Mesendoderm (in vitro differentiated cells): Measurements from ENCODE around the gene NPHP3.

ENCODE experiments used
- DNase-seq: peaks from one replicate; pipeline ENCODE4 v3.0.0; 2013
- H2AK5ac ChIP-seq: 2 replicates; pipeline ENCODE4 v1.6.1; 2013; ENCODE audit warnings: low read length, inconsistent platforms
- H2BK120ac ChIP-seq: 2 replicates; pipeline ENCODE4 v1.6.1; 2013; ENCODE audit warnings: low read depth, mild to moderate bottlenecking, low read length, moderate library complexity, mixed read lengths
- H2BK15ac ChIP-seq: replicated peaks from 2 replicates; pipeline ENCODE4 v1.6.1; 2013; ENCODE audit warnings: low read depth, mild to moderate bottlenecking, moderate library complexity
- H2BK5ac ChIP-seq: 2 replicates; pipeline ENCODE4 v1.6.1; 2013; ENCODE audit warnings: low read length, inconsistent platforms
- H3K18ac ChIP-seq: 2 replicates; pipeline ENCODE4 v1.6.1; 2013; ENCODE audit warnings: mild to moderate bottlenecking, low read length, mixed read lengths
- H3K23ac ChIP-seq: one replicate; pipeline ENCODE4 v1.6.1; 2013; ENCODE audit warnings: low read length
- H3K27ac ChIP-seq: 2 replicates; pipeline ENCODE4 v1.5.1; 2013; ENCODE audit warnings: low read depth, mild to moderate bottlenecking, inconsistent platforms, low read length, moderate library complexity
- H3K27me3 ChIP-seq: 2 replicates; pipeline ENCODE4 v1.6.1; 2013; ENCODE audit warnings: low read length, control low read depth, mild to moderate bottlenecking, inconsistent platforms; ENCODE audit not compliant: insufficient read depth, poor library complexity
- H3K36me3 ChIP-seq: 2 replicates; pipeline ENCODE4 v1.6.1; 2013; ENCODE audit warnings: low read length, inconsistent platforms; ENCODE audit not compliant: control insufficient read depth, insufficient read depth
- H3K4ac ChIP-seq: one replicate; pipeline ENCODE4 v1.6.1; 2013; ENCODE audit warnings: low read depth, mild to moderate bottlenecking, low read length, moderate library complexity
- H3K4me1 ChIP-seq: 2 replicates; pipeline ENCODE4 v1.6.1; 2013; ENCODE audit warnings: low read depth, low read length, inconsistent platforms; ENCODE audit not compliant: control insufficient read depth
- H3K4me2 ChIP-seq: 2 replicates; pipeline ENCODE4 v1.6.1; 2013; ENCODE audit warnings: low read length
- H3K4me3 ChIP-seq: 2 replicates; pipeline ENCODE4 v1.5.1; 2013; ENCODE audit warnings: mild to moderate bottlenecking, low read length
- H3K56ac ChIP-seq: one replicate; pipeline ENCODE4 v1.6.1; 2013; ENCODE audit warnings: low read length
- H3K79me1 ChIP-seq: 2 replicates; pipeline ENCODE4 v1.6.1; 2013; ENCODE audit warnings: low read length, inconsistent platforms
- H3K79me2 ChIP-seq: 2 replicates; pipeline ENCODE4 v1.6.1; 2013; ENCODE audit warnings: mild to moderate bottlenecking, low read length; ENCODE audit not compliant: control insufficient read depth, insufficient read depth
- H3K9ac ChIP-seq: 2 replicates; pipeline ENCODE4 v1.6.1; 2013; ENCODE audit warnings: low read length, inconsistent platforms
- H4K5ac ChIP-seq: one replicate; pipeline ENCODE4 v1.6.1; 2013; ENCODE audit warnings: low read length
- H4K8ac ChIP-seq: one replicate; pipeline ENCODE4 v1.6.1; 2013; ENCODE audit warnings: low read depth, mild to moderate bottlenecking, control low read depth, low read length, moderate library complexity
- WGBS: extraction: QIAGEN DNeasy Blood & Tissue Kit; methylation state at CpG from one replicate; pipeline ENCODE4 v1.1.7; 2013; ENCODE audit warnings: low lambda C conversion rate, missing lambda C conversion rate; ENCODE audit not compliant: insufficient coverage; ENCODE audit errors: extremely low coverage; 5-methylcytosine and 5-hydroxymethylcytosine counted together

Gene NPHP3

DNA sequence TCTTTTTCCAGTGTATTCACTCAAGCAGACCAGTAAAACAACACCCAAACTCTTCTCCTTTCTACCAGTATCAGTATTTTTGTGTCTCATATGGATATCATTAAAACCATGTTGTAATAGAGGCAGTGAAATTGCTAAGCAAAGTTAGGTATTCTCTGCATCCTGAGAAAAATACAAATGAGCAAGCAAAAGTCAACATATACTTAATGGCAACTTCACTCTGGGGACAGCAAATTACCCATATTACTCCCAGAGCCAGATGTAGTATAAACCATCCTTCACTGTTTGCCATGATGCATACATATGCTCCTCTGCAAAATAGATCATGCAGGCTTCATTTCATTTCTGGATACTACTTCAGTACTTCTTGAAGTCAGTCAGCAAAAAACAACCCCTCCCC is 40.0 kb downstream of the NPHP3 start:
- DNase-seq: no peak
- Histone ChIP-seq H3K4ac (no peak overlapping the region), H3K9ac (no peak overlapping the region)

DNA sequence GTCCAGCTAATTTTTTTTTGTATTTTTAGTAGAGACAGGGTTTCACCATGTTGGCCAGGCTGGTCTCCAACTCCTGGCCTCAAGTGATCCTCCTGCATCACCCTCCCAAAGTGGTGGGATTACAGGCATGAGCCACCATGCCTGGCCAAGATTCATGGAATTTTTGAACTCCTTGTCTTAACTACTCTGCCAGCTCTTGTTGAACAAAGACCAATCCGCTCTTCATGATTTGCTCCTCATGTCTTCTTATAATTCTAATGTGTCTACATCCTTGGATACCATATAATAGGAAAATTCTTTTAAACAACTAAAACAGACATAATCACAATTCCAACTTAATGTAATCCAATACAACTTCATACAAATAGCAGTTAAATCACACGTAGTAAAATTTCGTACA is 40.8 kb downstream of the NPHP3 start:
- Histone ChIP-seq H4K5ac (no peak overlapping the region), H3K23ac (no peak overlapping the region), H3K4me2 (no peak overlapping the region), H3K4me1 (no peaks in the 10 kb centered on the region), H3K4me3 (no peak overlapping the region), H3K18ac (no peak overlapping the region), H4K8ac (no peak overlapping the region), H3K36me3 (no peaks in the 10 kb centered on the region), H2BK15ac (no peak overlapping the region), H3K4ac (no peak overlapping the region), H2BK5ac (no peak overlapping the region), H3K56ac (no peak overlapping the region), H3K9ac (no peak overlapping the region), H3K27me3 (no peaks in the 10 kb centered on the region), H3K79me2 (no peaks in the 10 kb centered on the region), H3K27ac (no peak overlapping the region), H3K79me1 (no peaks in the 10 kb centered on the region), H2BK120ac (no peak overlapping the region), H2AK5ac (no peak overlapping the region)
- no peak for DNase-seq
- WGBS: 100% methylated on average over 1 of the region's 3 CpGs

More for the DNA sequence above, 40.0 kb downstream of the NPHP3 start:
- Histone ChIP-seq H3K27me3 (no peaks in the 10 kb centered on the region), H2AK5ac (no peak overlapping the region), H3K4me3 (no peak overlapping the region), H3K4me2 (no peak overlapping the region), H2BK5ac (no peak overlapping the region), H4K5ac (no peak overlapping the region), H3K27ac (no peak overlapping the region), H2BK15ac (no peak overlapping the region), H3K18ac (no peak overlapping the region), H3K36me3 (no peaks in the 10 kb centered on the region), H3K23ac (no peak overlapping the region), H3K56ac (no peak overlapping the region), H4K8ac (no peak overlapping the region), H2BK120ac (no peak overlapping the region), H3K79me2 (no peaks in the 10 kb centered on the region), H3K4me1 (no peaks in the 10 kb centered on the region), H3K79me1 (no peaks in the 10 kb centered on the region)

DNA sequence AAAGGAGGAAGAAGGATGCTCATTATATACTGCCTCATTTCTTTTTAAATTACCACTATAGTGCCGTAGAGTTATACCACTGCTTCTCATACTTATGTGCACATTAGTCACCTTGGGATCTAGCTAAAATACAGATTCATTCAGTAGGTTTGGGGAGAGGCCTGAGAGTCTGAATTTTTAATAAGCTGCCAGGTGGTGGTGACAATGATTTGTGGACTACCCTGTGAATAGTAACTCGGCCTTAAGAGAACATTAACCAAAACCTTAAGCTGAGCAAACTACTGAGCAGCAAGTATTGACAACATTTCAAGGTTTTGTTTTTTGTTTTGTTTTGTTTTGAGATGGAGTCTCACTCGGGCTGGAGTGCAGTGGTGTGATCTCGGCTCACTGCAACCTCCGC is 42.3 kb downstream of the NPHP3 start:
- no peak overlapping the region for H3K4me2 ChIP-seq
- no peaks in the 10 kb centered on the region for H3K36me3 ChIP-seq
- H3K23ac ChIP-seq: no peak overlapping the region
- H3K18ac ChIP-seq: no peak overlapping the region
- H3K27ac ChIP-seq: no peak overlapping the region
- no peak overlapping the region for H2BK5ac ChIP-seq
- no peak overlapping the region for H3K4me3 ChIP-seq
- H3K79me1 ChIP-seq: no peaks in the 10 kb centered on the region
- no peak overlapping the region for H2AK5ac ChIP-seq
- H2BK15ac ChIP-seq: no peak overlapping the region
- no peaks in the 10 kb centered on the region for H3K27me3 ChIP-seq
- no peak overlapping the region for H3K56ac ChIP-seq
- H4K5ac ChIP-seq: no peak overlapping the region
- H3K79me2 ChIP-seq: no peaks in the 10 kb centered on the region
- H3K4ac ChIP-seq: no peak overlapping the region
- H3K4me1 ChIP-seq: no peaks in the 10 kb centered on the region
- no peak overlapping the region for H3K9ac ChIP-seq
- DNase-seq: no peak
- no peak overlapping the region for H2BK120ac ChIP-seq
- H4K8ac ChIP-seq: no peak overlapping the region
- no CpG with 5 or more reads among the region's 5 CpGs for WGBS

DNA sequence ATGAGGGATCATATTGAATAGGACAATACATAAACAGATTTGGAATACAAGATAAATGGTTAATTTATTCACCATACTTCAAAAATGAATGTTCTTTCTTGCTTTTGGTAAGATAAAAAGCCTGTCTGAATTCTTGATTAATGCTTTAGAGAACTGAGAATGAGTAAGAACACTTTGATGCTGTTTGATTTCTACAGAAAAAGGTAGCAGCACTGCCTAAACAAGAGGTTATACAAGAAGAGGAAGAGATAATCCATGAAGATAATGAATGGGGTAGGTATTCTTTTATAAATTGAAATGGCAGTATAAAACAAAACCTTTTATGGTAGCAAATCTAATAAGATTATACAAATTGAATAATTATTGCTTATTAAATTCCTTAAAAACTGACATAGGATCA is 46.8 kb downstream of the NPHP3 start:
- H3K18ac ChIP-seq: no peak overlapping the region
- no peak overlapping the region for H3K4ac ChIP-seq
- no peaks in the 10 kb centered on the region for H3K36me3 ChIP-seq
- H3K9ac ChIP-seq: no peak overlapping the region
- DNase-seq: no peak
- H2AK5ac ChIP-seq: no peak overlapping the region
- no peaks in the 10 kb centered on the region for H3K4me1 ChIP-seq
- no peak overlapping the region for H2BK15ac ChIP-seq
- no peak overlapping the region for H3K56ac ChIP-seq
- no peak overlapping the region for H3K23ac ChIP-seq
- H3K4me3 ChIP-seq: no peak overlapping the region
- H2BK120ac ChIP-seq: no peak overlapping the region
- no peak overlapping the region for H3K4me2 ChIP-seq
- H3K27ac ChIP-seq: no peak overlapping the region
- H4K5ac ChIP-seq: no peak overlapping the region
- H2BK5ac ChIP-seq: no peak overlapping the region
- no peak overlapping the region for H4K8ac ChIP-seq
- H3K27me3 ChIP-seq: no peaks in the 10 kb centered on the region
- no peaks in the 10 kb centered on the region for H3K79me1 ChIP-seq
- no peaks in the 10 kb centered on the region for H3K79me2 ChIP-seq

DNA sequence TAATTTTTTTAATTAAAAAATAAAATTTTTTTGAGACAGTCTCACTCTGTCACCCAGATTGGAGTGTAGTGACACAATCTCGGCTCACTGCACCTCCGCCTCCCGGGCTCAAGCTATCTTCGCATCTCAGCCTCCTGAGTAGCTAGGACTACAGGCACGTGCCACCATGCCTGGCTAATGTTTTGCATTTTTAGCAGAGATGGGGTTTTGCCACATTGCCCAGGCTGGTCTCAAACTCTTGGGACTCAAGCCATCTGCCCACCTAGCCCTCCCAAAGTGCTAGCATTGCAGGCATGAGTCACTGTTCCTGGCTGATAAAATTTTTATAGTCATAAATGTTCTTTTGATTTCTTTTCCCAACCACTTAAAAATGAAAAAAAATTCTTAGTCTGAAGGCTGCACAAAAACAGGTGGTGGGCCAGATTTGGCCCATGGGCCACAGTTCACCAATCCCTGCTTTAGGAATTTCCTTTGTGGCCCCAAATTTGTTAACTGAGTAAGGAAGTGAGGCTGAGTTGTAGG is 52.9 kb downstream of the NPHP3 start:
- H4K8ac ChIP-seq: no peak overlapping the region

DNA sequence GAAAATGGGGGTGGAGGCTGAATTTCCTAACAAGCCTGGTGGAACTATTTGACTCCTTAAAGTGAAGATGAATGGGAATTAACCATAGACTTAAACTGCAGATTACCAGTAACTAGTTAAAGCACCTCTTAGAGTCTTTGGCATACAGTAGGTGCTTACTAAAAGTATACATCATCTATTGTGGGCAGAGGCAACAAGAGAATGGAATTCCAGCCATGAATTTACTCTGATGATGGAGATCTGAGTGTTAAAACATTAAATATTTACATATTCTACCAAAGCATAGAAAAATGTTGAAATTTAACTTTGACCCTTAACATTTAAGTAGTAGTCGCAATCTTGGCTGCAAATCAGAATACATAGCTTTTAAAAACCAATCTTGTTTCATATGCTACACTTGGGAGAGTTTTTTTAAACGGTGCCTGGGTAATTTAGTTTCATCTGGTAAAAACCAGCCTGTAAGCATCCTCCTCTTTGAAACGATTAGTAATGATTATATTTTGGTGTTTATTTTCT is 56.9 kb downstream of the NPHP3 start:
- no peak overlapping the region for H3K56ac ChIP-seq
- H3K18ac ChIP-seq: no peak overlapping the region
- no peaks in the 10 kb centered on the region for H3K4me1 ChIP-seq
- H4K5ac ChIP-seq: no peak overlapping the region
- H3K4me3 ChIP-seq: no peak overlapping the region
- H4K8ac ChIP-seq: no peak overlapping the region
- H3K27me3 ChIP-seq: no peaks in the 10 kb centered on the region
- H3K79me1 ChIP-seq: peaks cover 4% of the 10 kb centered on the region
- WGBS: no CpG with 5 or more reads among the region's 3 CpGs
- H2BK15ac ChIP-seq: no peak overlapping the region
- H3K36me3 ChIP-seq: no peaks in the 10 kb centered on the region
- no peak overlapping the region for H2BK5ac ChIP-seq
- no peak overlapping the region for H3K9ac ChIP-seq
- no peak overlapping the region for H2AK5ac ChIP-seq
- no peak overlapping the region for H3K23ac ChIP-seq
- peaks cover 10% of the 10 kb centered on the region for H3K79me2 ChIP-seq
- no peak overlapping the region for H3K27ac ChIP-seq
- DNase-seq: no peak
- no peak overlapping the region for H2BK120ac ChIP-seq
- H3K4ac ChIP-seq: no peak overlapping the region
- H3K4me2 ChIP-seq: no peak overlapping the region

More for the DNA sequence above, 52.9 kb downstream of the NPHP3 start:
- Histone ChIP-seq H3K27me3 (no peaks in the 10 kb centered on the region), H3K79me1 (no peaks in the 10 kb centered on the region), H3K4ac (no peak overlapping the region), H3K9ac (no peak overlapping the region), H3K18ac (no peak overlapping the region), H3K4me3 (no peak overlapping the region), H2BK15ac (no peak overlapping the region), H3K79me2 (no peaks in the 10 kb centered on the region), H3K4me1 (no peaks in the 10 kb centered on the region), H3K56ac (no peak overlapping the region), H2AK5ac (no peak overlapping the region), H2BK5ac (no peak overlapping the region), H3K27ac (no peak overlapping the region), H2BK120ac (no peak overlapping the region), H3K23ac (no peak overlapping the region), H4K5ac (no peak overlapping the region), H3K36me3 (no peaks in the 10 kb centered on the region), H3K4me2 (no peak overlapping the region)
- no CpG with 5 or more reads among the region's 5 CpGs for WGBS
- no peak for DNase-seq
